Skeletal muscle satellite cell (primary cell): ENCODE measurements around the gene SIGLEC1.

Experiments
- H3K27me3 ChIP-seq: 2 replicates; pipeline ENCODE4 v1.7.0; 2013; ENCODE audit warnings: low read length; ENCODE audit not compliant: control insufficient read depth, insufficient read depth
- H3K36me3 ChIP-seq: 2 replicates; pipeline ENCODE4 v1.7.0; 2013; ENCODE audit warnings: mild to moderate bottlenecking, control low read depth, low read length; ENCODE audit not compliant: insufficient read depth
- H3K4me1 ChIP-seq: 2 replicates; pipeline ENCODE4 v1.7.0; 2013; ENCODE audit warnings: low read length; ENCODE audit not compliant: control insufficient read depth, insufficient read depth
- H3K4me2 ChIP-seq: 2 replicates; pipeline ENCODE4 v1.7.0; 2013; ENCODE audit warnings: mild to moderate bottlenecking, low read length
- H3K4me3 ChIP-seq: 2 replicates; pipeline ENCODE4 v1.7.0; 2013; ENCODE audit warnings: low read length
- H3K9ac ChIP-seq: 2 replicates; pipeline ENCODE4 v1.7.0; 2013; ENCODE audit warnings: mild to moderate bottlenecking, low read depth, low read length, moderate library complexity
- H3K9me3 ChIP-seq: replicated peaks from 2 replicates; pipeline ENCODE4 v1.7.0; 2013; ENCODE audit warnings: mild to moderate bottlenecking, control low read depth, low read length

Gene SIGLEC1

DNA sequence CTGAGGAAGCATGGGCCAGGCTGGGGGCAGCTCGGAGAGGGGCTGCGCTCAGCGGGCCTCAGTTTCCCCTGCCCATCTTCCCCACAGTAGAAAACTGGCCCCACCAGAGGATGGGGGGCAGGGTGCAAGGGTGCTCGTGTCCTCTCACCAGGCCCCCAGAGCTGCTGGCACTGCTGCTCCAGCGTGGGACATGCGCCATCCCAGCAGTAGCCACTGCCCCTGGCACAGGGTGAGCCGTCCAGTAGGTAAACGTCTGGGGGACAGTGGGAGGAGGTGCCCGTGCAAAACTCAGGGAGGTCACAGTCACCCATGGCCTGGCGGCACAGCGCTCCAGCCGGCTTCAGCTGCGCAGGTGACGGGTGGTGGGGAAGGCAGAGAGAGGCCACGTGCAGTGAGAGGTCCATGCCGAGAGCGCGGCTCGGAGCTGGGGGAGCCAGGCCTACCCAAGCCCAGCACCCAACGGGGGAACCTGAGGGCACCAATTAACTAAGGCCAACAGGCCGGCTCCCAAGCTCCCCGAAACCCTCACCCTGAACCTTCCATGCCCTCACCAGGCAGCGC is 40.3 kb downstream of the SIGLEC1 start:
- Histone ChIP-seq H3K4me3 (no peak overlapping the region), H3K27me3 (peaks cover 18% of the 10 kb centered on the region), H3K36me3 (no peaks in the 10 kb centered on the region), H3K9me3 (no peaks in the 10 kb centered on the region), H3K4me2 (no peak overlapping the region), H3K9ac (no peak overlapping the region), H3K4me1 (peaks cover 13% of the 10 kb centered on the region)

DNA sequence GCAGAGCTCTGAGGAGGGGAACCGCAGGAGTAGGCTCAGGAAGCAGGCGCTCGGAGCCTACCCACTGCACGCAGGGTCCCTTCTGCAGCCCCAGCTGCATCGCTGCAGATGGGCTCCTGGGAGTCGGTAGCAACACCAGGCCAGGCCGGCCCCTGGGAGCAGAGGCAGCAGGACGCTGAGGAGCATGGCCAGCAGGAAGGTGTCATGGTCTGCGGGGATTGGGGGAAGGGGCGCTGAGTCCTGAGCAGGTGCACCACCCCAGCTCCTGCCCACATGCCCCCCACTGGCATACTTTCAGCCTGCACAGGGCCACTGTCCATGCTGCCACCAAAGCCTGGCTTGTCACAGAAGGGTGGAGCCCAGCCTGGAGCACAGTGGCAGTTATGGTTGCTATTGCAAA is 41.5 kb downstream of the SIGLEC1 start:
- Histone ChIP-seq H3K4me3 (no peak overlapping the region), H3K9me3 (no peaks in the 10 kb centered on the region), H3K27me3 (peaks cover 15% of the 10 kb centered on the region), H3K4me2 (no peak overlapping the region), H3K9ac (no peak overlapping the region), H3K4me1 (peaks cover 10% of the 10 kb centered on the region), H3K36me3 (no peaks in the 10 kb centered on the region)

DNA sequence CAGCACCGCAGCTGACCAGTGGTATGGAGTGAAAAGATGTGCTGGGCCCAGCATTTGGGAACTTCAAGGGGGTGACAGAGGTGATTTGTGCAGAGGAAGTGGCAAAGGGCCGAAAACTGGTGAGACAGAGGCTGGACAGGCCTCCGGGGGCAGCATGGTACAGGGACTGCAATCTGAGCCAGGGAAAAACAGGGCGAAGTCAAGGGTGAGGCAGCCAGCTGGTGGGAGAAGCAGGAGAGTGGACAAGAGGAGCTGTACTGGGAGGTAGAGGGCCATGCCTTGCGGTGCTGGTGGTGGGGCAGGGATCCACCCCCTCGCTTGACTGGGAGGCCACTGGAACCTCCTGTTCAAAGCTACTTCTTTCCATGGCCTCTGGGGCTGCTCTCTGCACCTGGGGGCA is 41.9 kb downstream of the SIGLEC1 start:
- Histone ChIP-seq H3K4me1 (peaks cover 10% of the 10 kb centered on the region), H3K4me3 (no peak overlapping the region), H3K9ac (no peak overlapping the region), H3K4me2 (no peak overlapping the region), H3K36me3 (no peaks in the 10 kb centered on the region), H3K9me3 (no peaks in the 10 kb centered on the region), H3K27me3 (peaks cover 13% of the 10 kb centered on the region)

DNA sequence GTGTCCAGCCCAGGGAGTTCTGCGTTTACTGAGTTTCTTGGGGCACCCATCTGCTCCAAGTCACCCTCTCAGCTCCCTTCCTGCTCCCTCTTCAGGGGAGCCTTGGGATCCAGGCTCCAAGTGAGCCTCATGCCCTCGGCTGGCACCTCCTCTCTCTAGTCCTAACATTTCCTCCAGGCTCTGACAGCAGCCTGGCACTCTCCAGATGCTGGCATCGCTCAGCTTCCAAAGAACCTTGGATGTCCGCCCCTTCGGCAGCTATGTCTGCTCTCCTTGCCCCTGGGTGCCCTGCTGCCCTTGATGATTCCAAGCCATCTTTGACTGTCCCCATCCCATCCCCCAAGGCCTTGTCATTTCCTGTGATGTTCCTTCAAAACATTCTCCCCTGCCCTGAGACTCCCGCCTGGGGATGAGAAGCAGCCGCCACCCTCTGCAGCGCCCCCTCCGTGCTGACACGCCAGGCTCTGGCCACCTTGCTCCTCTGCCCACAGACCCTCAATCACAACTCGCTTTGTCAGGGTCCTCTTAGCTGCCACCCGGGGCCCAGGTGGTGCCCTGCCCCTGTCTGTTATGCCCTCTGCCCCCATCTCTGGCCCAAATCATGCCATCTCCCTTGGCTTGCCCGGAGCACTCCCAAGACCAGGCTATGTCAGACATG is 42.6 kb downstream of the SIGLEC1 start:
- Histone ChIP-seq H3K27me3 (peaks cover 9% of the 10 kb centered on the region), H3K9ac (no peak overlapping the region), H3K9me3 (no peaks in the 10 kb centered on the region), H3K36me3 (no peaks in the 10 kb centered on the region), H3K4me2 (no peak overlapping the region), H3K4me3 (no peak overlapping the region), H3K4me1 (peaks cover 10% of the 10 kb centered on the region)

DNA sequence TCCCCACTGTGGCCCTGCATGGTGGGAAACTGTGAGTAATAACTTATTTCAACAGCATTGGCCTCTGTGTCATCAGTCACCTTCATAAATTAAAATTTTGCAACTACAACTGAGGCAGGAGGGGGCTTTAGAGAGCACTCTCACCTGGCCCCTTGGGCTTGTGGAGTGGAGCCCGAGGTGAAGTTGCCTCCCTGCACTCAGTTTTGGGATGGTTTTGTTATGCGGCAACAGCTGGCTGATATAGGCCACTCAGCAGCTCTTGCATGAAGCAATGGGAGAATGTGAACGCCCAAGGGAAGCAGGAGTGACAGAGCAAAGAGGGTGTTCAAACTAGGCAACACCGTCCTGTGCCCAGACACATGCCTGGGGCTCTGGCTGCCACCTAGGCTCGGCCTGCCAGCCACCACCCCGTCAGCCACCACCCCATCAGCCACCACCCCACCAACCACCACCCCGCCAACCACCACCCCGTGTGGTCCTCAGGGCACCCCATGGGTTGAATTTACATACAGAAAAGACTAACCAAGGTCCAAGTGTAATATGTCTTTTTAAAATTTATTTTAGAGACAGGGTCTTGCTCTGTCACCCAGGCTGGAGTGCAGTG is 44.9 kb downstream of the SIGLEC1 start:
- H3K9me3 ChIP-seq = no peaks in the 10 kb centered on the region
- peaks cover 10% of the 10 kb centered on the region for H3K4me1 ChIP-seq
- H3K4me3 ChIP-seq = no peak overlapping the region
- H3K36me3 ChIP-seq = no peaks in the 10 kb centered on the region
- no peak overlapping the region for H3K4me2 ChIP-seq
- H3K9ac ChIP-seq = no peak overlapping the region
- peaks cover 15% of the 10 kb centered on the region for H3K27me3 ChIP-seq

DNA sequence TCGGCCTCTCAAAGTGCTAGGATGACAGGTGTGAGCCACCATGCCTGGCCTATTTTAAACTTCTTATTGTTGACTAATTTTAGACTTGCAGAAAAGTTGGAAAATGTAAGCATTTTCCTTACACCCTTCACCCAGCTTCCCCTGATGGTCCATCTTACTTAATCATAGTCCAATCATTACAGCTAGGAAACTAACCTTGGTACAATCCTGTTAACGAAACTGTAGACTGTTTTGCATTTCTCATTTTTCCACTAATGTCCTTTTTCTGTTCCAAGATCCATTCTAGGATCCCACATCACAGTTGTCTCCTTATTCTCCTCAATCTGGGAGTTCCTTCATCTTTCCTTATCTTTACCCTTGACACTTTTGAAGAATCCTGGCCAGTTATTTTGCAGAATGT is 48.5 kb downstream of the SIGLEC1 start:
- Histone ChIP-seq H3K9me3 (no peaks in the 10 kb centered on the region), H3K27me3 (peaks cover 49% of the 10 kb centered on the region), H3K9ac (no peak overlapping the region), H3K4me1 (no peaks in the 10 kb centered on the region), H3K4me3 (no peak overlapping the region), H3K4me2 (no peak overlapping the region), H3K36me3 (no peaks in the 10 kb centered on the region)

DNA sequence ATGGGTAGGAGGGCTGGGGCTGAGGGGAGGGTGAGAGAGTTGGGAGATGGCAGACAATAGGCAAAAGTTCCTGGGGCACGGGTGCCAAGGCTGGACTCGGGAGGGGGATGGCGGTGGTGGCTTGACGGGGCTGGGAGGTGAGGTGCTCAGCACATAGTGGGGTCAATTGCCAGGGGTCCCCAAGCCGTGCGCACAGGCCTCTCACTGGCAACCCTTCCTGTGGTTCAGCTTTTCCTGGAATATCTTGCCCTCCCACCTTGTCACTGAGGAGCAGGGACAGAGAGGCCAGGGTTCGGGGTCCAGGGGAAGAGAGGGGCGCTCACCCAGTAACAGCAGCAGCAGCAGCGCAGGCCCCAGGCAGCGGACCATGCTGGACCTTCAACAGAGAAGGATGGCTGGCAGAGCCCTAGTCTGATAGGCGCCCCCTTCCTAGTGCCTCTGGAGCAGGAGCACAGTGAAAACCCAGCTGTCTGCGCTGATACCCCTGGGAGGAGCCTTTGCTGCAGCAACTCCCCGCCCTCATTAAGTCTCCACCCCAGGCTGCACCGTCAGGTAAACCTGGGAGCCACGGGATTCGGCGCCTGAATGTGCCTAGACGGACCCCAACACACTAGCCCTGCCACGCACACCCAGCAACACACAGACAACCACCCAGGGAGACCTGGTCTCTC is 49.2 kb downstream of the SIGLEC1 start, which contains the start of gene GFRA4:
Gene GFRA4, minus strand, starts transcription at position 369 of the 671 bp plus-strand sequence. Its CDS starts 0 bp downstream, at position 369.
- Histone ChIP-seq H3K4me1 (no peaks in the 10 kb centered on the region), H3K27me3 (peaks cover 56% of the 10 kb centered on the region), H3K9ac (no peak within 1 kb of the TSS), H3K9me3 (no peaks in the 10 kb centered on the region), H3K36me3 (no peaks in the 10 kb centered on the region), H3K4me2 (no peak within 1 kb of the TSS), H3K4me3 (no peak within 1 kb of the TSS)
